ENCODE data around the gene KCNH2.

The KCNH2 gene

DNA sequence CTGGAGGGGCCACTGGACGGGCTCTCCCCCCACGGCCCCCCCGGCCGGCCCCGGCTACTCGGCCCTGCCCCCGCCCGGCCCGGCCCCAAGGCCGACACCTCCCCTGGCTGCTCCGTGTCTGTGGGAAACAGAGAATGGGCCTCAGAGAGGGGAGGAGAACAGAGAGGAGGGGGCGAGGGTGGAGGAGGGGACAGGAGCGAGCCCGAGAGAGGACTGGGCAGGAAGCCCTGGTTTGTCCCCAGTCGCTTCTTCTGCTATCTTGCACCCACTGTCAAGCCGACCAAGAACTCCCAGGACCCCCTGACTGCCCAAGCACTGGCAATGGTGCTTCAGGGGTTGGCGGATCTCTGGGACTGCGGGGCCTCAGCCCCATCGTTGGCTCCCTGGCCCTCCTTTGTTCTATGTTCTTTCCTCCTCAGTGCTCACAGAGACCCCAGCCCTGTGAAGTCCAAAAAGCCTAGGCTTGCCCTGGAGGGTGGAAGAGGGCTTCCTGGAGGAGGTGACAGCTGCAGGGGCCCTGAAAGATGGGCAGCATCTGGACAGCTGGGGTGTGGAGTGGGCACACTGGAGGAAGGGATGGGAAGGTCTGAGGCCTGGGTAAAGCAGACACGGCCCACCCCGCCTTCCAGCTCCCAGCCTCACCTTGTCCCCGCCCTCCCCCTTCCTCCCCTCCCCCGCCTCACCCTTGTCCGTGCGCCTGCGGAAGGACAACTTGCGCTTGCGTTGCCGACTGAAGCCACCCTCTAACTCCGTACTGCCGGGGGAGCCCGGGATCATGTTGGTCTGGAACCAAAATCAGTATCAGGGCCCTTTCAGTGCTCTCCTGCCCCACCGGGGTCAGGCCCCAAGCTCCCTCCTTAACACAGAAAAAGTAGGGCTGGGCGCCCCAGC is 30.1 kb downstream of the KCNH2 start:
- DNase-seq: no peak

GRCh38 chr7:150947241-150947745 is 30.8 kb downstream of the KCNH2 start:
- no peak for DNase-seq

- DNase-seq: no peak
These were observed 31.5 kb downstream of the KCNH2 start for GRCh38 chr7:150946421-150947240.

DNA sequence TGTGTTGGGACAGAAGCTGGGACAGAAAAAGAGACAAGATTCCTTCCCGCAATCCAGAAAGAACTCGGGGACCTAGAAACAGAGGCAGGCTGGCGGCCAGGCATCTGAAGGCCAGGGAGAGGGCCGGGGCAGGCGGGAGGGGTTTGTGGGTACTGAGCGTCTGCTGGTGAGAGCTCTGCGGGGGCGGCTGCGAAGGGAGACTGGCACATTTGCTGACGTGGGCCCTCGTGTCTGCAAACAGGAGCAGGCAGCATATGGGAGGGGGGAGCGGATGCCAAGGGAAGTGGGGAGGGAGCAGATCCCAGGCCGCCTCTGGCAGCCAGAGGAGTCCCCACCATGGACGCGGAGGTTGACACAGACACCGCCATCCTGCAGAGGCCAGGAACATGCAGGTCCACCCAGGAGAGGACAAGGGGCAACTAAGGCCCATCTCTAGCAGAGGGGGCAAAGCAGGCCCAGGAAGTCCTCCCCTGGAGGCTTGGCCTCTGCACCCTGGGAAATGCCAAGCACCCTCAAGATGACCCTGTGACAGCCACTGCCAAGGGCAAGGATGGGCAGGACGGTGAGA is 32.2 kb downstream of the KCNH2 start:
- DNase-seq: no peak

DNA sequence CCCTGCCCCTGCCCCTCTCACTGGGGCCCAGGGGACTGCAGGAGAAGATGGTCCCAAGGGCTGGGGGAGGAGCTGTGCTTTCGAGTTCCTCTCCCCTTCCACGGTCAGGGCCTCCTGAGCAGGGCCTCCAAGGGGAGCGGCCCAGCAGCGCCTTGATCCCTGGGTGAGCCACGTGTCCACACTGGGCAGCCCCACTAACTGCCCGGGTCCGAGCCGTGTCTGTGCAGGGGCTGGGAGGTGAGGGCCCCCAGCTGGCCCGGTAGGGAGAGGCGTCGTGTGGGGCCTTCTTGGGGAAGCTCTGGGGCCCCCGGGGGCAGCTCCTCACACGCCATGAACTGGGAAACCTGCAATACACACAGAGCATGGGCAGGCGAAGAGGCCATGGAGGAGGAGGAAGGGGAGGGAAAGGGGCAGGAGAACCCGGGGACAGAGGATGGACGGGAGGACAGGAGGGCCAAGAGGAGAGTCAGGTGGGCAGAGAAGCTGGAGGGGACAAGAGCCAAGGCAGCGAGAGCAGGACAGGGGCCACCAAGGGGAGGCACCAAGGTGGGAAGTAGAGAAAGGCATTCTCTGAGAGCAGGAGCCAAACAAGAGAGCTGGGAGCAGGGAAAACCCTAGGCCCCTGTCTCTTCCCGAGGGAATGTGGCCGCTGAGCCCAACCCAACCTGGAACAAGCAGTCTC is 32.8 kb downstream of the KCNH2 start:
- no peak for DNase-seq

GRCh38 chr7:150944066-150945042 is 33.8 kb downstream of the KCNH2 start:
- DNase-seq: no peak

- no peak for DNase-seq
These were observed 34.7 kb downstream of the KCNH2 start for GRCh38 chr7:150943453-150943814.

GRCh38 chr7:150942591-150943452 is 35.3 kb downstream of the KCNH2 start:
- no peak for DNase-seq

- no peak for DNase-seq
These were observed 36.0 kb downstream of the KCNH2 start for GRCh38 chr7:150942001-150942590.

- no peak for DNase-seq
These were observed 36.6 kb downstream of the KCNH2 start for GRCh38 chr7:150941351-150942000.

DNA sequence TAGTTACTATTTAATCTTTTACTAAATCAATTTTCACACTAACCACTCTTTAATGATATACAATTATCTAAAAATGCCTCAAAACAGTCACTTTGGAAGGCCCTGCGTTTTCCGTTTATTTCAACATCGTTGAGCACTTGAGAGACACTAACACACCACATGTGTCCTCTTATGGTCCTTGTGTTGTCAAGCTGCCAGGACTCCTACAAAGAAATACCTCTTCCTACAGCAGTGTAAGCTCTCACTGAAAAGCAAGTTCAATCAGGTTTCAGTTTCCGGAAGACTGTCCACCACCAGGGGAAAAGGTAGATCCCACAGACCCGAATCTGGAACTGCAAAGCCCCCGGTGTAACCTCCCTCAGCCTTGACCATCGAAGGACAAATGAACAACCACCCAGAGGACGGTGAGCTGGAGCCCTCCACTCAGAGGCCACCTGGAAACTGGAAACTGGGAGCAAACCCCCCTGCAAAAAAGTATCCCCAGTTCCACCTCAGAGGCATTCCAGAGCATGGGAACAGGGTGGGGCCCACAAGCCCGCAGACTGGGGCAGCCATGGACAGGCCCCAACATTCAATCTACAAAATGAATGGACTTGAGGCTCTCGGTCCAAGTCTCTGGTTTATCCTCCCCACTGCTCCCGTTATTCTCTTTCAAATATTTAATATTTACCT is 37.6 kb downstream of the KCNH2 start:
- DNase-seq: no peak

- no peak for DNase-seq
These were observed 38.7 kb downstream of the KCNH2 start for GRCh38 chr7:150939466-150939865.

DNA sequence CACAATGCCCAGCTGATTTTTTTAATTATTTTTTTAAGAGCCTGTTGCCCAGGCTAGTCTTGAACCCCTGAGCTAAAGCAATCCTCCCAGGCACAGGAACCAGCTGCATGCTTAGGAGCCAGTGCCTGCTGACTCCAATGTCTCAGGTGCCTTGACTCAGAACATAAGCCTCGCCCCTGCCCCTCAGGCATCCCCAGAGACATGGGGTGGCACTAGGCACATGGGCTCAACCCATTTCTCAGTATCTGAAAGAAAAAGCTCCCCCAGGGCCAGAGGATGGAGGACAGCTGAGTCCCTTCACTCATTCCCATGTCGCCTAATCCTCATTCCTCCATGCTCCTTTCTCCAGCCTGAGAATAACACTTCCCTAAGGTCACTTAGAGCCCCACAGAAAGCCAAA is 39.1 kb downstream of the KCNH2 start:
- DNase-seq: no peak

GRCh38 chr7:150938566-150938965 is 39.6 kb downstream of the KCNH2 start:
- DNase-seq: no peak

DNA sequence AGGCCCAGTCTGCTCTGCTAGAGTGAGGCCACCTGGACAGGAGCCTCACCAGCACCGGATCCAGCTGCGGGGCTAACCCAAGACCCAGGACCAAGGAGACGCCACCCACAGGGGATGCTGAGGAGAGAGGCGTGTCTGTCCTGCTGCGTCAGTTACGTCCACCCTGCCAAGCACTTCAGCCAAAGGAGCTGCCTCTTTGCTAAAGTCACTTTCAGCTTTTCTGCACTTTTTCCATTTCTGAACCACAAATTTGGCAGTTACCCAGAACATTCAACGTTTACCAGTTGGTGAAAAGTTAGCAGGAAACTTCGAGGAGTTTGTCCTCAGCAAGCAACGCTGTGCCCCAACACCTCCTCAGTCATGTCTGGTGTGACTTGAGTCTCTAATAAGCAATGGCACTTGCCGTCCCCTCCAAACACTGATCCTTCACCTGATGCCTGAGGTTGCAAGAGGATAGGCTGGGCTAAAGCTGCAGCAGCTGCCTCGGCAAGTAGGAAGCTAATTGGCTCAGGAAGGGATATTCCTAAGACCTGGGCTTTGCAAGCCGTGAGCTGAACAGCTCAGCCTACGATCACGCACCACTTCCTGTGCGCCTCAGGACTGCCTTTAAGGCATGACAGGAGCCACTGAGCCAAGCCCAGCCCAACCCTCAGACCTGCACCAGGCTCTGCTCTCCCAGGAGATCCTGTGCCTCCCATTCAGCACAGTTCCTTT is 40.1 kb downstream of the KCNH2 start:
- DNase-seq: no peak

DNA sequence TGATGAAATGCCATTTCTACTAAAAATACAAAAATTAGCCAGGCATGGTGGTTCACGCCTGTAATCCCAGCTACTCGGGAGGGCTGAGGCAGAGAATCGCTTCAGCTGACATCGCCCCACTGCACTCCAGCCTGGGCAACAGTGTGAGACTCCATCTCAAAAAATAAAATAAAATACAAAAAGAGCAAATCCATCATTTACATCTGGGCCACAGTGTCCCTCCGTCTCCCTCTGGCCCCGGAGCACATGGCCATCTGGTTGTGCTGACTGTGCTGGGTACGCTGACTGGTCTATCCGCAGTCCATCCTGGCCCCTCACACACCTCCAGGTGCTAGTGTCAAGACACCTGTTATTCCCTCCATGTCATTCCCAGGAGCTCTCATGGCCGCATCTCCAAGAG is 42.1 kb downstream of the KCNH2 start:
- no peak for DNase-seq

GRCh38 chr7:150935149-150935548 is 43.0 kb downstream of the KCNH2 start:
- DNase-seq: no peak

- DNase-seq: no peak
These were observed 43.9 kb downstream of the KCNH2 start for GRCh38 chr7:150934045-150934766.
